ENCODE data around the gene STK32A.

Gene STK32A

GRCh38 chr5:147427521-147428401 is 192.9 kb downstream of the STK32A start:
- DNase-seq: no peak

- no peak for DNase-seq
Observed at GRCh38 chr5:147430628-147431027, 195.8 kb downstream of the STK32A start.

DNA sequence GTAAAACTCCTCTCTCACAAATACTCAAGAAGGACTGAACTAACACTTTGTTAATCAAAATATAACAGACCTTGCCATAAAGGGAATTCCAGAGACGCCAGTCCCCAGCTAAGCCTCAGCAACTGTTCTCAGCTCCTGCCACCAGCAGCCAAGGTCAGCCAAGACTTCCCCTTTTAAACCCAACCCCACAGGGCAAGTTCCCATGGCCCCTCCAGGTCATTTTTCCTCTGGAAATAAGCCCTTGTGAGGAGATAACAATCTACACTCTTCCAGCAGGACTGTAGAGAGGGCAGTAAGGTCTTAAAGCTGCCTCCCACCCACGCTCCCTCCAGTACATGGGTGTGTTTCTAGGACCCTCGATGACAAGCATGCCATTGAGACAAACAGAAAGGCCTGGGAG is 196.8 kb downstream of the STK32A start:
- no peak for DNase-seq

- DNase-seq: no peak
Observed at GRCh38 chr5:147432323-147432722, 197.5 kb downstream of the STK32A start.

- no peak for DNase-seq
Observed at GRCh38 chr5:147434049-147434448, 199.2 kb downstream of the STK32A start.

- DNase-seq: no peak
Observed at GRCh38 chr5:147436596-147436995, 201.8 kb downstream of the STK32A start.

- DNase-seq: no peak
Observed at GRCh38 chr5:147437161-147437596, 202.4 kb downstream of the STK32A start.
